NB4 (cell line): Measurements from ENCODE around the gene KRTAP10-1.
A peak's percentile ranks its signal among the peaks of the same experiment; 100 is the strongest.
"Not testable (repeated sequence)": the region's sequence is repeated elsewhere in the genome, so short reads cannot be mapped to it uniquely, and the experiment has no call there.

ENCODE experiments used
- DNase-seq: peaks from one replicate; pipeline ENCODE4 v3.0.0; 2010; ENCODE audit warnings: low read depth
- H3K4me3 ChIP-seq: one replicate; pipeline ENCODE4 v1.5.1; 2011; ENCODE audit warnings: mild to moderate bottlenecking, low read depth, low read length, moderate library complexity
- MAX ChIP-seq: IDR thresholded peaks from 2 replicates; pipeline ENCODE4 v1.6.1; 2011; ENCODE audit warnings: low read depth, low read length
- MYC ChIP-seq: IDR thresholded peaks from 2 replicates; pipeline ENCODE4 v1.6.1; 2011; ENCODE audit warnings: low read depth, low read length
- POLR2A ChIP-seq: IDR thresholded peaks from 2 replicates; pipeline ENCODE4 v1.6.1; 2011; ENCODE audit warnings: mild to moderate bottlenecking; ENCODE audit not compliant: insufficient read length; ENCODE audit errors: extremely low read depth
- TF ChIP-seq, protein P1 (sequence below): IDR thresholded peaks from one replicate; pipeline ENCODE4 v1.5.1; 2012; ENCODE audit warnings: low read depth, low read length

The KRTAP10-1 gene

GRCh38 chr21:44508426-44508710 lies 31.6 kb downstream of the KRTAP10-1 start:
- DNase-seq = no peak
- TF ChIP-seq MYC = no peak
- TF ChIP-seq MAX = no peak
- TF ChIP-seq POLR2A = no peak
- TF ChIP-seq, protein P1, sequence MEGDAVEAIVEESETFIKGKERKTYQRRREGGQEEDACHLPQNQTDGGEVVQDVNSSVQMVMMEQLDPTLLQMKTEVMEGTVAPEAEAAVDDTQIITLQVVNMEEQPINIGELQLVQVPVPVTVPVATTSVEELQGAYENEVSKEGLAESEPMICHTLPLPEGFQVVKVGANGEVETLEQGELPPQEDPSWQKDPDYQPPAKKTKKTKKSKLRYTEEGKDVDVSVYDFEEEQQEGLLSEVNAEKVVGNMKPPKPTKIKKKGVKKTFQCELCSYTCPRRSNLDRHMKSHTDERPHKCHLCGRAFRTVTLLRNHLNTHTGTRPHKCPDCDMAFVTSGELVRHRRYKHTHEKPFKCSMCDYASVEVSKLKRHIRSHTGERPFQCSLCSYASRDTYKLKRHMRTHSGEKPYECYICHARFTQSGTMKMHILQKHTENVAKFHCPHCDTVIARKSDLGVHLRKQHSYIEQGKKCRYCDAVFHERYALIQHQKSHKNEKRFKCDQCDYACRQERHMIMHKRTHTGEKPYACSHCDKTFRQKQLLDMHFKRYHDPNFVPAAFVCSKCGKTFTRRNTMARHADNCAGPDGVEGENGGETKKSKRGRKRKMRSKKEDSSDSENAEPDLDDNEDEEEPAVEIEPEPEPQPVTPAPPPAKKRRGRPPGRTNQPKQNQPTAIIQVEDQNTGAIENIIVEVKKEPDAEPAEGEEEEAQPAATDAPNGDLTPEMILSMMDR = no peak
- H3K4me3 ChIP-seq = no peak overlapping the region

- TF ChIP-seq MYC = no peak
- no peak for TF ChIP-seq MAX
- no peak for TF ChIP-seq POLR2A
- TF ChIP-seq, protein P1 = no peak
- H3K4me3 ChIP-seq = no peak overlapping the region
- no peak for DNase-seq
These were observed 32.1 kb downstream of the KRTAP10-1 start for GRCh38 chr21:44507673-44508425.

DNA sequence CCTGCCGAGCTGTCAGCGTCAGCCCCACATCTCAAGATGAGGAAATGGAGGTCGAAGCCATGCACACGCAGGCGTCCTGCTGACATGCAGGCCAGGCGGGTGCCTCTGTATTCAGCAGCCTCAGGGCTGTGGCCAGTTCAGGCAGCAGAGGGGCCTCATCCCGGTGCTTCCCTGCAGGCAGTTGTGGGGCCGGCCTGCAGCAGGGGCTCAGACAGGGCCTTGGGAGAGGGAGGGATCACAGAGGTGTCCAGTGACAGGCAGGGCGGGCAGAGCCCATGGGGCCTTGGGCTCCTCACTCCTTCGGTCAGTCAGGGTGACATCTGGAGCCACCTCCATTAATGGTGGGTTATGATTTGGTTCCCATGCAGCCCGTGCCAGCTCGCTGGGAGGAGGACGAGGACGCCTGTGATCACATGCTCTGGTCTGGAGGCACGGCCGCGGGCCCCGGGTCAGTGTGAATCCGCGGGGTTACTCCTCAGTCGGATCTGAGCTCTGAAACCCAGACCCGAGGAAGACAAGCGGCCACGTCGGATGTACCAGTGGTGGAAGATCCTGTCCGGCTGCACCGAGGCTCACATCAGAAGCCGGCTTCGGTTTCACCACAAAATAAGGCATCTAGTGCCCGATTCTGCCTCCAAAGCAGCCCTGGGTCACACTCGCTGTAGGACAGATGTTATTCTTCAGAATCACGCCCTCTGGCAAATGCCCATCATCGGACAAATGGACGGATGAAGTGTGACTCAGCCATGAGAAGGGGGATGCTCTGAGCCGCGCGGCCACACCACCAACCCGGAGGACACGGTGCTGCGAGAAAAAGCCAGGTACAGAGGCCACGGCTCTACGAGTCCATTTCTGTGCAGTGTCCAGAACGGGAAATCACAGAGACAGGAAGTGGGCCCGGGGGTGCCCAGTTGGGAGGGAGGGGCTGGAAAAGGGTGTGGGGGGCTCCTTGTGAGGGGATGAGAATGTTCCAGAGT lies 33.4 kb downstream of the KRTAP10-1 start:
- H3K4me3 ChIP-seq = no peak overlapping the region
- DNase-seq = no peak
- TF ChIP-seq MAX (no peak), POLR2A (no peak), MYC (no peak)
- TF ChIP-seq, protein P1 = no peak

GRCh38 chr21:44505673-44506278 lies 34.2 kb downstream of the KRTAP10-1 start:
- TF ChIP-seq, protein P1 = no peak
- no peak for TF ChIP-seq MYC
- no peak for TF ChIP-seq POLR2A
- TF ChIP-seq MAX = no peak
- no peak for DNase-seq
- H3K4me3 ChIP-seq = no peak overlapping the region

DNA sequence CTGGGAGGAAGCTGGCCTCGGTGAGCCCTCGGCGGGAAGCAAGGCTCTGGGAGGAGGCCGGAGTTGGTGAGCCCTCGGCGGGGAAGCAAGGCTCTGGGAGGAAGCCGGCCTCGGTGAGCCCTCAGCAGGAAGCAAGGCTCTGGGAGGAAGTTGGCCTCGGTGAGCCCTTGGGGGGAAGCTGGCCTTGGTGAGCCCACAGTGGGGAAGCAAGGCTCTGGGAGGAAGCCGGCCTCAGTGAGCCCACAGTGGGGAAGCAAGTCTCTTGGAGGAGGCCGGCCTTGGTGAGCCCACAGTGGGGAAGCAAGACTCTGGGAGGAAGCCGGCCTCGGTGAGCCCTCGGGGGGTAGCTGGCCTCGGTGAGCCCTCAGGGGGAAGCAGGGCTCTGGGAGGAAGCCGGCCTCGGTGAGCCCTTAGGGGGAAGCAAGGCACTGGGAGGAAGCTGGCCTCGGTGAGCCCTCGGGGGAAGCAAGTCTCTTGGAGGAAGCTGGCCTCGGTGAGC lies 36.0 kb downstream of the KRTAP10-1 start:
- H3K4me3 ChIP-seq = no peak overlapping the region
- DNase-seq = peak; percentile 53
- TF ChIP-seq MAX (no peak), POLR2A (no peak), MYC (no peak)
- TF ChIP-seq, protein P1 = no peak

GRCh38 chr21:44503006-44503889 lies 36.7 kb downstream of the KRTAP10-1 start:
- H3K4me3 ChIP-seq = not testable (repeated sequence)
- peak; percentile 27 for DNase-seq
